K562 (cell line): Measurements from ENCODE around the gene MPL. TPM values are rescaled to one million over a fixed set of nuclear protein-coding genes. Genes with fewer than 3 reads are reported as not detected.

Experiments used
- BHLHE40 ChIP-seq: IDR thresholded peaks from 2 replicates; pipeline ENCODE4 v1.6.1; 2011; ENCODE audit warnings: low read length, improper control_type of control experiment
- CREBBP ChIP-seq: IDR thresholded peaks from one replicate; pipeline ENCODE4 v1.6.1; 2012; ENCODE audit warnings: low read depth, mild to moderate bottlenecking, control low read depth, inconsistent platforms, low read length
- E2F3 ChIP-seq: fragments of 250-450 bp; sonication (Bioruptor Pico); IDR thresholded peaks from 2 replicates; pipeline ENCODE4 v1.4.0; 2020; ENCODE audit warnings: mild to moderate bottlenecking
- EGR1 ChIP-seq: fragments of 450-650 bp; conservative IDR thresholded peaks from 2 replicates; pipeline ENCODE4 v1.6.1; 2017; ENCODE audit warnings: mild to moderate bottlenecking
- ELK3 ChIP-seq: fragments of 450-650 bp; formaldehyde crosslinking; IDR thresholded peaks from 2 replicates; pipeline ENCODE4 v1.4.0; 2020; ENCODE audit warnings: mild to moderate bottlenecking
- EP400 ChIP-seq: fragments of 450-650 bp; IDR thresholded peaks from 2 replicates; pipeline ENCODE4 v1.6.1; 2017; ENCODE audit warnings: antibody characterized with exemption, mild to moderate bottlenecking, moderate library complexity
- ETV5 ChIP-seq: sonication (generic); formaldehyde crosslinking; IDR thresholded peaks from 2 replicates; pipeline ENCODE4 v1.4.0; 2020; ENCODE audit warnings: low read depth, mild to moderate bottlenecking, missing genetic modification reagents
- FOXK2 ChIP-seq, 2 experiments: fragments of 450-650 bp; IDR thresholded peaks in 1 of 2; conservative IDR thresholded peaks in 1 of 2; 2 replicates each; pipeline ENCODE4 v1.6.1; 2016; ENCODE audit warnings: low read depth in 2 of 2, mild to moderate bottlenecking in 1 of 2
- KDM1A ChIP-seq, 2 experiments: fragments of 450-650 bp; IDR thresholded peaks; 2 replicates each; pipeline ENCODE4 v1.6.1; 2016; ENCODE audit warnings: mild to moderate bottlenecking in 2 of 2
- NBN ChIP-seq: fragments of 450-650 bp; IDR thresholded peaks from 2 replicates; pipeline ENCODE4 v1.6.1; 2016; ENCODE audit warnings: low read depth, mild to moderate bottlenecking
- NFYB ChIP-seq: IDR thresholded peaks from 2 replicates; pipeline ENCODE4 v1.6.1; 2011; ENCODE audit warnings: mild to moderate bottlenecking, moderate library complexity; ENCODE audit not compliant: insufficient read length; ENCODE audit errors: extremely low read depth
- STAT5A ChIP-seq: IDR thresholded peaks from 2 replicates; pipeline ENCODE4 v1.6.1; 2012; ENCODE audit warnings: low read length, inconsistent platforms, borderline replicate concordance
- UBTF ChIP-seq, 2 experiments: IDR thresholded peaks; 2 replicates each; pipeline ENCODE4 v1.6.1; 2012; ENCODE audit warnings: improper control_type of control experiment in 2 of 2, low read depth in 2 of 2, low read length in 2 of 2, borderline replicate concordance in 1 of 2
- ZEB2 ChIP-seq: fragments of 450-650 bp; IDR thresholded peaks from 2 replicates; pipeline ENCODE4 v1.6.1; 2016
- polyA plus RNA-seq, 8 experiments: library from polyadenylated mRNA; depleted of rRNA in 4 of 8; stranded (reverse) in 5 of 8; unstranded in 3 of 8; fragments of >200 nt; fragmentation: Nextera tagmentation in 2 of 8; fragmentation: Illumina TruSeq in 1 of 8; extraction: Ambion mirVana in 2 of 8; extraction: Trizol in 1 of 8; gene quantifications; 2 replicates each; pipeline versions ENCODE4 v1.2.1 to v1.2.3, GENCODE V29; 2011 to 2014; ENCODE audit warnings: inconsistent platforms in 1 of 8, missing spikeins in 1 of 8
- total RNA-seq, 7 experiments: library from RNA; depleted of rRNA in 6 of 7; stranded (reverse); fragments of >200 nt in 6 of 7; fragmentation: Illumina TruSeq in 2 of 7; extraction: Trizol in 2 of 7; gene quantifications; 2 replicates each; pipeline versions ENCODE4 v1.2.1 to v1.2.3, GENCODE V29; 2011 to 2021; ENCODE audit warnings: low replicate concordance in 1 of 7
- TF ChIP-seq, protein P1 (sequence below): fragments of 450-650 bp; IDR thresholded peaks from 2 replicates; pipeline ENCODE4 v1.6.1; 2018; ENCODE audit not compliant: partially characterized antibody
- TF ChIP-seq, protein P2 (sequence below): sonication (generic); formaldehyde crosslinking; IDR thresholded peaks from 2 replicates; pipeline ENCODE4 v1.8.1; 2022; ENCODE audit warnings: missing genetic modification reagents
- TF ChIP-seq, protein P3 (sequence below): sonication (generic); formaldehyde crosslinking; IDR thresholded peaks from 2 replicates; pipeline ENCODE4 v1.8.0; 2022; ENCODE audit warnings: missing genetic modification reagents, mild to moderate bottlenecking, moderate library complexity, borderline replicate concordance

The MPL gene
- total and polyA plus RNA-seq, 9 of the 15 experiments (the other 6 are each of a cell fraction or from before 2014, with no cell fraction given) = not detected

GRCh38 chr1:43329995-43330751, 7.4 kb upstream of the MPL start (continued):
- TF ChIP-seq UBTF (IDR thresholded peaks at IDR 0.05; ENCODE audit: borderline replicate concordance in 1 of 2, low read depth in 2 of 2, low read length in 2 of 2) (peak in 1 of 2 experiments; percentile 77; a peak in 2 of 4 replicates), EP400 (no peak), ELK3 (CRISPR knock-in tag) (no peak), BHLHE40 (no peak; the same call in 1 of the 2 replicates), E2F3 (CRISPR knock-in tag) (no peak), KDM1A (IDR thresholded peaks at IDR 0.05) (peak in 1 of 2 experiments; percentile 55; a peak in 2 of 4 replicates), ZEB2 (0 out of 2 replicates have a peak, but pooled peaks have one; percentile 20), FOXK2 (conservative IDR thresholded peaks at IDR 0.05 in 1 of 2, IDR thresholded peaks at IDR 0.05 in 1 of 2; ENCODE audit: low read depth in 2 of 2) (peak; percentile 24 to 53; a peak in 2 of 4 replicates), ETV5 (CRISPR knock-in tag) (peak; percentile 74; the same call in 1 of the 2 replicates), NFYB (no peak), STAT5A (no peak), NBN (peak; percentile 66; the same call in 1 of the 2 replicates), EGR1 (peak; percentile 88), CREBBP (no peak)
- TF ChIP-seq, protein P1, sequence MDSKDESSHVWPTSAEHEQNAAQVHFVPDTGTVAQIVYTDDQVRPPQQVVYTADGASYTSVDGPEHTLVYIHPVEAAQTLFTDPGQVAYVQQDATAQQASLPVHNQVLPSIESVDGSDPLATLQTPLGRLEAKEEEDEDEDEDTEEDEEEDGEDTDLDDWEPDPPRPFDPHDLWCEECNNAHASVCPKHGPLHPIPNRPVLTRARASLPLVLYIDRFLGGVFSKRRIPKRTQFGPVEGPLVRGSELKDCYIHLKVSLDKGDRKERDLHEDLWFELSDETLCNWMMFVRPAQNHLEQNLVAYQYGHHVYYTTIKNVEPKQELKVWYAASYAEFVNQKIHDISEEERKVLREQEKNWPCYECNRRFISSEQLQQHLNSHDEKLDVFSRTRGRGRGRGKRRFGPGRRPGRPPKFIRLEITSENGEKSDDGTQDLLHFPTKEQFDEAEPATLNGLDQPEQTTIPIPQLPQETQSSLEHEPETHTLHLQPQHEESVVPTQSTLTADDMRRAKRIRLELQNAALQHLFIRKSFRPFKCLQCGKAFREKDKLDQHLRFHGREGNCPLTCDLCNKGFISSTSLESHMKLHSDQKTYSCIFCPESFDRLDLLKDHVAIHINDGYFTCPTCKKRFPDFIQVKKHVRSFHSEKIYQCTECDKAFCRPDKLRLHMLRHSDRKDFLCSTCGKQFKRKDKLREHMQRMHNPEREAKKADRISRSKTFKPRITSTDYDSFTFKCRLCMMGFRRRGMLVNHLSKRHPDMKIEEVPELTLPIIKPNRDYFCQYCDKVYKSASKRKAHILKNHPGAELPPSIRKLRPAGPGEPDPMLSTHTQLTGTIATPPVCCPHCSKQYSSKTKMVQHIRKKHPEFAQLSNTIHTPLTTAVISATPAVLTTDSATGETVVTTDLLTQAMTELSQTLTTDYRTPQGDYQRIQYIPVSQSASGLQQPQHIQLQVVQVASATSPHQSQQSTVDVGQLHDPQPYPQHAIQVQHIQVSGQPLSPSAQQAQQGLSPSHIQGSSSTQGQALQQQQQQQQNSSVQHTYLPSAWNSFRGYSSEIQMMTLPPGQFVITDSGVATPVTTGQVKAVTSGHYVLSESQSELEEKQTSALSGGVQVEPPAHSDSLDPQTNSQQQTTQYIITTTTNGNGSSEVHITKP = peak; percentile 48
- TF ChIP-seq, protein P2, sequence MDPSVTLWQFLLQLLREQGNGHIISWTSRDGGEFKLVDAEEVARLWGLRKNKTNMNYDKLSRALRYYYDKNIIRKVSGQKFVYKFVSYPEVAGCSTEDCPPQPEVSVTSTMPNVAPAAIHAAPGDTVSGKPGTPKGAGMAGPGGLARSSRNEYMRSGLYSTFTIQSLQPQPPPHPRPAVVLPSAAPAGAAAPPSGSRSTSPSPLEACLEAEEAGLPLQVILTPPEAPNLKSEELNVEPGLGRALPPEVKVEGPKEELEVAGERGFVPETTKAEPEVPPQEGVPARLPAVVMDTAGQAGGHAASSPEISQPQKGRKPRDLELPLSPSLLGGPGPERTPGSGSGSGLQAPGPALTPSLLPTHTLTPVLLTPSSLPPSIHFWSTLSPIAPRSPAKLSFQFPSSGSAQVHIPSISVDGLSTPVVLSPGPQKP = no peak
- TF ChIP-seq, protein P3, sequence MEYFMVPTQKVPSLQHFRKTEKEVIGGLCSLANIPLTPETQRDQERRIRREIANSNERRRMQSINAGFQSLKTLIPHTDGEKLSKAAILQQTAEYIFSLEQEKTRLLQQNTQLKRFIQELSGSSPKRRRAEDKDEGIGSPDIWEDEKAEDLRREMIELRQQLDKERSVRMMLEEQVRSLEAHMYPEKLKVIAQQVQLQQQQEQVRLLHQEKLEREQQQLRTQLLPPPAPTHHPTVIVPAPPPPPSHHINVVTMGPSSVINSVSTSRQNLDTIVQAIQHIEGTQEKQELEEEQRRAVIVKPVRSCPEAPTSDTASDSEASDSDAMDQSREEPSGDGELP = peak; percentile 73; the same call in 1 of the 2 replicates
